WTC11 (cell line): ENCODE data around the gene ZNF428. TPM values are rescaled to one million over a fixed set of nuclear protein-coding genes. Genes with fewer than 3 reads are reported as not detected.

Experiments used
- ATAC-seq: fragments of 200-7000 bp; cut with Tn5 transposase; 2 replicates; pipeline ENCODE4 v1.10.0; 2021; ENCODE audit warnings: mild to moderate bottlenecking, moderate library complexity
- CTCF ChIA-PET: fragments of 300-600 bp; sonication (Branson Sonifier 250); formaldehyde crosslinking; loops from one replicate; lab custom pipeline; 2021; ENCODE audit warnings: antibody characterized with exemption; lab: Charles Lee
- POLR2A ChIA-PET: fragments of 350-600 bp; sonication (Branson Sonifier 250); formaldehyde crosslinking; loops from one replicate; lab custom pipeline; 2021; ENCODE audit warnings: antibody characterized with exemption; lab: Charles Lee
- DNase-seq: peaks from one replicate; pipeline ENCODE4 v3.0.0; 2021; ENCODE audit warnings: low spot score
- H3K27ac Mint-ChIP-seq: 2 replicates; pipeline ENCODE4 v1.8.0; 2021; ENCODE audit warnings: mixed read lengths
- H3K27me3 Mint-ChIP-seq: 2 replicates; pipeline ENCODE4 v1.8.0; 2021; ENCODE audit warnings: low read depth, mild to moderate bottlenecking, moderate library complexity, mixed read lengths
- H3K36me3 Mint-ChIP-seq: 2 replicates; pipeline ENCODE4 v1.8.0; 2021; ENCODE audit warnings: mixed read lengths
- H3K4me1 Mint-ChIP-seq: 2 replicates; pipeline ENCODE4 v1.8.0; 2022; ENCODE audit warnings: mixed read lengths
- H3K4me3 Mint-ChIP-seq: 2 replicates; pipeline ENCODE4 v1.8.0; 2021; ENCODE audit warnings: mild to moderate bottlenecking, moderate library complexity, mixed read lengths
- H3K9me3 Mint-ChIP-seq: 2 replicates; pipeline ENCODE4 v1.8.0; 2021; ENCODE audit warnings: mixed read lengths
- AFF4 ChIP-seq: sonication (generic); formaldehyde crosslinking; IDR thresholded peaks from 2 replicates; pipeline ENCODE4 v1.8.1; 2023; ENCODE audit warnings: mild to moderate bottlenecking, missing genetic modification reagents, borderline replicate concordance
- CTCF ChIP-seq: fragments of 200-600 bp; IDR thresholded peaks from 2 replicates; pipeline ENCODE4 v1.8.0; 2022; ENCODE audit warnings: antibody characterized with exemption
- ERG ChIP-seq: fragments of 250-450 bp; sonication (Bioruptor Pico); IDR thresholded peaks from 2 replicates; pipeline ENCODE4 v1.8.0; 2021; ENCODE audit warnings: mild to moderate bottlenecking
- NFE2L1 ChIP-seq: sonication (generic); formaldehyde crosslinking; IDR thresholded peaks from 2 replicates; pipeline ENCODE4 v1.8.1; 2023; ENCODE audit warnings: missing genetic modification reagents
- PRDM15 ChIP-seq: sonication (generic); formaldehyde crosslinking; IDR thresholded peaks from 2 replicates; pipeline ENCODE4 v1.8.0; 2022; ENCODE audit warnings: missing genetic modification reagents
- STAT6 ChIP-seq: sonication (generic); formaldehyde crosslinking; conservative IDR thresholded peaks from 2 replicates; pipeline ENCODE4 v1.8.1; 2023; ENCODE audit warnings: mild to moderate bottlenecking, low read depth, missing genetic modification reagents, moderate library complexity
- TP53 ChIP-seq: sonication (generic); formaldehyde crosslinking; IDR thresholded peaks from 2 replicates; pipeline ENCODE4 v1.8.1; 2023; ENCODE audit warnings: mild to moderate bottlenecking, missing genetic modification reagents
- ZBTB43 ChIP-seq: sonication (generic); formaldehyde crosslinking; IDR thresholded peaks from 2 replicates; pipeline ENCODE4 v1.8.1; 2023; ENCODE audit warnings: mild to moderate bottlenecking, missing genetic modification reagents
- ZNF416 ChIP-seq: fragments of 250-450 bp; sonication (Bioruptor Pico); IDR thresholded peaks from 2 replicates; pipeline ENCODE4 v1.9.0; 2021; ENCODE audit warnings: mild to moderate bottlenecking, inconsistent platforms
- total RNA-seq: library from RNA; stranded (reverse); gene quantifications from 3 replicates; pipeline ENCODE4 v1.2.3, GENCODE V29; 2021

The ZNF428 gene
- total RNA-seq, 1 experiment from 2014 or later, result 20.1 TPM

- TF ChIP-seq PRDM15 (CRISPR knock-in tag) (peak; percentile 86), CTCF (no peak), AFF4 (no peak), STAT6 (CRISPR knock-in tag) (no peak), ZBTB43 (CRISPR knock-in tag) (no peak), TP53 (CRISPR knock-in tag) (no peak), ERG (CRISPR knock-in tag) (no peak)
- TF ChIP-seq, all 79 proteins: peak for 3
These were observed 49.1 kb upstream of the ZNF428 start (continued) for GRCh38 chr19:43668406-43669109.

GRCh38 chr19:43667876-43668405 lies 48.5 kb upstream of the ZNF428 start:
- TF ChIP-seq ZNF416 (CRISPR knock-in tag) (no peak), NFE2L1 (CRISPR knock-in tag) (0 out of 2 replicates have a peak, but pooled peaks have one; percentile 10)
- H3K36me3 Mint-ChIP-seq, result peaks cover 15% of the 10 kb centered on the region
- CTCF ChIA-PET, result interaction anchor here (0.6 to 3.5 kb wide), 48 partner anchors 8 to 1709 kb away, joined by 3 to 28 read pairs (median 6); partner anchors contain the start of genes IRGQ, PHLDB3, PINLYP and RABAC1
- POLR2A ChIA-PET, result interaction anchor here (0.5 to 2.2 kb wide), 12 partner anchors 15 to 1050 kb away, joined by 3 to 12 read pairs (median 3); partner anchors contain the start of genes IRGQ, ZNF575 and ZNF576
- DNase-seq (no peak), ATAC-seq (no peak; the same call in 1 of the 2 replicates)
- H3K4me3 Mint-ChIP-seq, result peak overlapping the region; percentile 89
- H3K27ac Mint-ChIP-seq, result peak overlapping the region; percentile 97
- H3K9me3 Mint-ChIP-seq, result no peaks in the 10 kb centered on the region
- peaks cover 31% of the 10 kb centered on the region for H3K27me3 Mint-ChIP-seq
- H3K4me1 Mint-ChIP-seq, result peaks cover 31% of the 10 kb centered on the region
